ENCODE data around the gene FAM3B.

Gene FAM3B

DNA sequence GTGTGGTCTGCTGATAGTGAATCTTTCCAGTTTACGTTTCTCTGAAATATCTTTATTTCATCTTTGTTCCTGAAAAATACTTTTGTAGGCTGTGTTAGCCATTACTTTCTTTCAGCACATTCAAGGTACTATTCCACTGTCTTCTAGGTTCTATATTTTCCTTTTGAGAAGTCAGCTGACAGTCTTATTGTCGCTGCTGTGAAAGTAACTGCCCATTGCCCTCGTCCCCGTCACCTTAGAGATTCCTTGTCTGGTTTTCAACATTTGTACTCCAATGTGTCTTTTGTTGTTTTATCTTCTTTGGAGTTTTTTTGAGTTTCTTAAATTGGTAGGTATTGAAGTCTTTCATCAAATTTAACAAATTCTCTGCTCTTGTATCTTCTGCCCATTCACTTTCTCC is 25.4 kb downstream of the FAM3B start:
- no peak overlapping the region for H3K4me3 ChIP-seq (ENCODE audit: low read length)
- DNase-seq (ENCODE audit: low read depth): no peak
- TF ChIP-seq, protein P1, sequence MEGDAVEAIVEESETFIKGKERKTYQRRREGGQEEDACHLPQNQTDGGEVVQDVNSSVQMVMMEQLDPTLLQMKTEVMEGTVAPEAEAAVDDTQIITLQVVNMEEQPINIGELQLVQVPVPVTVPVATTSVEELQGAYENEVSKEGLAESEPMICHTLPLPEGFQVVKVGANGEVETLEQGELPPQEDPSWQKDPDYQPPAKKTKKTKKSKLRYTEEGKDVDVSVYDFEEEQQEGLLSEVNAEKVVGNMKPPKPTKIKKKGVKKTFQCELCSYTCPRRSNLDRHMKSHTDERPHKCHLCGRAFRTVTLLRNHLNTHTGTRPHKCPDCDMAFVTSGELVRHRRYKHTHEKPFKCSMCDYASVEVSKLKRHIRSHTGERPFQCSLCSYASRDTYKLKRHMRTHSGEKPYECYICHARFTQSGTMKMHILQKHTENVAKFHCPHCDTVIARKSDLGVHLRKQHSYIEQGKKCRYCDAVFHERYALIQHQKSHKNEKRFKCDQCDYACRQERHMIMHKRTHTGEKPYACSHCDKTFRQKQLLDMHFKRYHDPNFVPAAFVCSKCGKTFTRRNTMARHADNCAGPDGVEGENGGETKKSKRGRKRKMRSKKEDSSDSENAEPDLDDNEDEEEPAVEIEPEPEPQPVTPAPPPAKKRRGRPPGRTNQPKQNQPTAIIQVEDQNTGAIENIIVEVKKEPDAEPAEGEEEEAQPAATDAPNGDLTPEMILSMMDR (conservative IDR thresholded peaks at IDR 0.05; ENCODE audit: low read length): no peak

DNA sequence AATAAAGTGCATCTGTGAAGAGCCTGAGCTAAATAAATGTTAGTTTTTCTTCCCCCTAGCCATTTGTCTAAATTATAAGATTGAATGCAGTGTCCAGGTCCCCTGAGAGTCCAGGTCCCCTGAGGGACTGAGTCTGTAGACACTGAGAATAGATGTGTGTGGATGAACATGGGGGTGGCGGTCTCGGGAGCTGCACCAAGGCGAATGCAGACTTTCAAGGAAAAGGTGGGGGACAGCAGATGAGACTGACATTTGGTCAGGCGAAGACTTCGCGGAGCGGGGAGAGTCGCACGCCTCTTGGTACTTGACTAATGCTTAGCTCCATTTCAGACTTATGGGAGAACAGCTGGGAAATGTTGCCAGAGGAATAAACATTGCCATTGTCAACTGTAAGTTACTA is 27.5 kb downstream of the FAM3B start:
- TF ChIP-seq, protein P1 (conservative IDR thresholded peaks at IDR 0.05; ENCODE audit: low read length): no peak
- DNase-seq (ENCODE audit: low read depth): no peak
- no peak overlapping the region for H3K4me3 ChIP-seq (ENCODE audit: low read length)

DNA sequence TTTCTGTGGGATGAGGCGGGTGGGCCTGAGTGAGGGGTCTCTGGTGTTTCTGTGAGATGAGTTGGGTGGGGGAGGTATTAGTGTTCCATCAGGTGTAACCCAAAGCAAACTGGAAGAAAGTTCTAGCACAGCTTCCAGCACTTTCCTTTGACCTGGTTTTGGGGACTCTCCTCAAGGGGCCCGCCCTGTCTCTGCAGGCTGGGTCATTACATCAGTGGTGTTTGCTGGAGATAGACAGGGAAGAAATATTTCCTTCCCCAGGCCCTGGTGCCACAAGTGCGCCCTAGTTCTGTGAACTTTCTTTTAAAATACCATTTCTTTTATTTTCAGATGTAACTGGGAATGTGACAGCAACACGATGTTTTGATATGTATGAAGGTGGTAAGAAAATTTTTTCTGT is 28.8 kb downstream of the FAM3B start:
- no peak for DNase-seq (ENCODE audit: low read depth)
- no peak overlapping the region for H3K4me3 ChIP-seq (ENCODE audit: low read length)
- TF ChIP-seq, protein P1 (conservative IDR thresholded peaks at IDR 0.05; ENCODE audit: low read length): no peak

DNA sequence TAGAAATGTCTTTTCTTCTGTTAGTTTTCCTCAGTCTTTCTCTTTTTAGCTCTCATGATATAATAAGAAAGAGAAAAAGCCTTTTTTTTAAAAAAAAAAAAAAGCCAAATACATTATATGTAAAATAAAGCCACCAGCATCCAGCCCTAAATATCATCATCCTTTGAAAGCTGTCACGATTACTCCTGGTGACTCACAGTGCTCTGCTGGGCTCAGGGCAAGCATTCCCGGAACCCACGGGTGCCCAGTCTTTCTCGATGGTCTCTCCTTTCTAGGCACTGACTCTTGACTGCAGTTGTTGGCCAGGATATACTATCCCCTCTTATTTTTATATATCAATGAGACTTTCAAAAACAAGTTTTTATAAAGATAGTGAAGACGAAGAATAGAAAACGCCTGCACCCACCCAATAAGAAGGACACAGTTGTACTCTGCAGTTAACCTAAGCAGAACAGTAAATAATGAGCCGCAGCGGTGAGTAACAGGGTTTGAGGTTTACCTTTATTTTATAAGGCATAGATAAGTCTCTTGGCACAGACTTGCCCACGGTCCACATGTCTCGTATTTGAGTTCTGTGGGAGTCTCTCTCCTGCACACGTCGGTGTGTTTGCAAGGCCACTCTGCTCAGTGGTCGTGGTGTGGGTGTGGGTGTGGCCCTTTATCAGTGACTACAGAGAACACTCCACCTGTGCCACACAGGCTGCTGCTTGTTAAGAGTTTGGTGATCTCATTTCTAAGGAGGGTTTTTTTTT is 29.5 kb downstream of the FAM3B start:
- no peak for DNase-seq (ENCODE audit: low read depth)
- no peak overlapping the region for H3K4me3 ChIP-seq (ENCODE audit: low read length)
- TF ChIP-seq, protein P1 (conservative IDR thresholded peaks at IDR 0.05; ENCODE audit: low read length): no peak

DNA sequence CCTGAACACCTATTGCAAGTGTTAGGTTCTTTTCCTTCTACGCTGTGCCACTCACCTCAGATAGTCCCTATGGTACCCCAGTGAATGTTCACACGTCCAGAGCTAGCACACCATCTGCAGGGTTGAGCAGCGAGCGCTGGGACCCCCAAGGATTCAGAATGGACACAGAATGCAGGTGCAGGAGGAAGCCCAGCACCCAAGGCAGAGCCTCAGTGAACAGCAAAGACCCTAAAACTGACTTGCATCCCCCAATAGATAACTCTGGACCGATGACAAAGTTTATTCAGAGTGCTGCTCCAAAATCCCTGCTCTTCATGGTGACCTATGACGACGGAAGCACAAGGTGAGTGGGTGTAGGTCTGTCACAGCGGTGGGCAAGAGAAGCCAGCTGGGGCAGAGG is 30.2 kb downstream of the FAM3B start:
- DNase-seq (ENCODE audit: low read depth): no peak
- H3K4me3 ChIP-seq (ENCODE audit: low read length): no peak overlapping the region
- TF ChIP-seq, protein P1 (conservative IDR thresholded peaks at IDR 0.05; ENCODE audit: low read length): no peak

DNA sequence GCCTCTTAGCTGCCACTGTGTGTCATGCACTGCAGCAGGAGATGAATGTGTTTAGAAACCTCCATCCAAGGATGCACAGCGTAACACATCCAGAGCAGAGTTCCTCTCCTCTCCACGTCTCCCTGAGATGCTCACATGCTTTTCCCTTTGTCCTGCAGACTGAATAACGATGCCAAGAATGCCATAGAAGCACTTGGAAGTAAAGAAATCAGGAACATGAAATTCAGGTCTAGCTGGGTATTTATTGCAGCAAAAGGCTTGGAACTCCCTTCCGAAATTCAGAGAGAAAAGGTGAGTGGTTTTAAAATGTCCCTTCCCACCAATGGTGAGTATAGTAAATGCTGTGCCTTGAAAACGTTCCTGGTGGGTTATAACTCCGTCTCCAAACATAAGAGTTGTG is 31.8 kb downstream of the FAM3B start:
- no peak overlapping the region for H3K4me3 ChIP-seq (ENCODE audit: low read length)
- TF ChIP-seq, protein P1 (conservative IDR thresholded peaks at IDR 0.05; ENCODE audit: low read length): no peak
- no peak for DNase-seq (ENCODE audit: low read depth)

DNA sequence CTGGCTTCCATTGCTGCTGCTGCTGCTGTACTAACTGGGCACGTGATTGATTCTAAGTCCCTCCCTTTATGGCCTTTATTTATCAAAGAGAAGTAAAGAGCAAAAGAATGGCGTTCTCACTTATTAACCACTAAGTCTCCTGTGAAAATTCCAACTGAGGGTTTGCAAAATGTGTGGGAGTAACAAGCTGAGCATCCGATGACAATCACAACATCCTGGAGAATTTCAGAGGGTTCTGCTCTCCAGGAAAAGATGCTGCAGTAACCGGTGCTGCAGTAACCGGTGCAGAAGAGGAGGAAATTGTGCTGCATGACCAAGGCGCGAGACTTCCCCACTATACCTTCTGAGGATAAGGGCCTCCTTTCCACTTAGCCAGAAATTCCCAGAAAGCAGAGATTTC is 32.5 kb downstream of the FAM3B start:
- TF ChIP-seq, protein P1 (conservative IDR thresholded peaks at IDR 0.05; ENCODE audit: low read length): no peak
- no peak overlapping the region for H3K4me3 ChIP-seq (ENCODE audit: low read length)
- no peak for DNase-seq (ENCODE audit: low read depth)
